ENCODE data around the gene LRRC7.
"Not testable (repeated sequence)": the region's sequence is repeated elsewhere in the genome, so short reads cannot be mapped to it uniquely, and the experiment has no call there.

LRRC7 gene

GRCh38 chr1:70034403-70034802 lies 466.7 kb downstream of the LRRC7 start:
- Histone ChIP-seq H3K9me3 (ENCODE audit: control insufficient read depth, insufficient read depth, low read length) (no peaks in the 10 kb centered on the region), H3K9ac (ENCODE audit: low read depth, low read length) (no peak overlapping the region), H3K4me1 (ENCODE audit: insufficient read depth, low read length) (no peaks in the 10 kb centered on the region), H3K36me3 (ENCODE audit: insufficient read depth, low read length) (no peaks in the 10 kb centered on the region)

- no peak overlapping the region for H3K9ac ChIP-seq (ENCODE audit: low read depth, low read length)
- H3K36me3 ChIP-seq (ENCODE audit: insufficient read depth, low read length): no peaks in the 10 kb centered on the region
- H3K4me1 ChIP-seq (ENCODE audit: insufficient read depth, low read length): no peaks in the 10 kb centered on the region
- no peaks in the 10 kb centered on the region for H3K9me3 ChIP-seq (ENCODE audit: control insufficient read depth, insufficient read depth, low read length)
These were observed 470.3 kb downstream of the LRRC7 start for GRCh38 chr1:70038025-70038424.

DNA sequence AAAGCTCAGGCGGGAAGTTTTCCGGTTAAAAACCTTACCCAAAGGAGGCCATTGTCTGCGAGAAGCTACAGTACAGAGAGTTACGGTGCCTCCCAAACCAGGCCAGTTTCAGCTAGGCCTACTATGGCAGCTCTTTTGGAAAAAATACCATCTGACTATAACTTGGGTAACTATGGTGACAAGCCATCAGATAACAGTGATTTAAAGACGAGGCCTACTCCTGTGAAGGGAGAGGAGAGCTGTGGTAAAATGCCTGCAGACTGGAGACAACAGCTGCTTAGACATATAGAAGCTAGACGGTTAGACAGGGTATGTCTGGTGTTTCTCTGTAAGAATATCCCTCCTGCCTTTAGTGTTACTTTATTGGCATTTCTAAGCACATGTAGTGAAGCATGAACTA lies 471.8 kb downstream of the LRRC7 start:
- Histone ChIP-seq H3K9me3 (ENCODE audit: control insufficient read depth, insufficient read depth, low read length) (no peaks in the 10 kb centered on the region), H3K36me3 (ENCODE audit: insufficient read depth, low read length) (no peaks in the 10 kb centered on the region), H3K9ac (ENCODE audit: low read depth, low read length) (no peak overlapping the region), H3K4me1 (ENCODE audit: insufficient read depth, low read length) (no peaks in the 10 kb centered on the region; the same call in 1 of the 2 replicates)

DNA sequence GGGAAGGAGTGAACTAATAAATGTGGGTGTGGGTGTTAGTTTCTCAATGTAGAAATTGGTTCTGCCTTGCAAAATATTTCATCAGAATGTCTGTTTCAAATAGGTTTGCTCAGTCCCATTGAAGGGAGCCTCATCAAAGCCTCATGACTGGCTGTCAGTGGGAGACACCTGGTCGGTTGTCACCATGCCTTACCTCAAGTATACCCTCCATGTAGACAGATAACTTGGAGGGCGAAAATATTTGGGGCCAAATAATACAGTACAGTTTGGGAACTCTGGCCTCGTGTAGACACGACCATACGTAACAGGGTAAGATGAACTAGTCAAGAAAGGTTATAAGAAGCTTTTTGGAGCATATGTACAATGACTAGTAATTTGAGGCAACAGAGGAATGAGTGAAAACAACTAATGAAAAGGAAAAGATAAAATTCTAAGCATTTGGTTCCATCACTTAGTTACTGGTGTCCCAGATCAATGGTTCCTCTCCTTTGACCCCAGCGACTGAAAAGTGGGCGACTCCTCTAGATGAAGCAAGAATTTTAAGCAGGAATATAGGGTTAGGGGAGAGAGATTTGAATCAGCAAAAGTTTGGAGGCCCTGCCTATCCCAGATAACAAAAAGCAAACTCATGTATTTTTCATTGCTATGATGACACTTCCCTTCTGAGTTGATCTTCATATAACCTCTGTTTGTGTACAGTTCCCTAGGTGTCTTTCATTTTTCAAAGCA lies 473.8 kb downstream of the LRRC7 start:
- Histone ChIP-seq H3K36me3 (ENCODE audit: insufficient read depth, low read length) (no peaks in the 10 kb centered on the region), H3K9me3 (ENCODE audit: control insufficient read depth, insufficient read depth, low read length) (no peaks in the 10 kb centered on the region), H3K9ac (ENCODE audit: low read depth, low read length) (no peak overlapping the region), H3K4me1 (ENCODE audit: insufficient read depth, low read length) (no peaks in the 10 kb centered on the region; the same call in 1 of the 2 replicates)

DNA sequence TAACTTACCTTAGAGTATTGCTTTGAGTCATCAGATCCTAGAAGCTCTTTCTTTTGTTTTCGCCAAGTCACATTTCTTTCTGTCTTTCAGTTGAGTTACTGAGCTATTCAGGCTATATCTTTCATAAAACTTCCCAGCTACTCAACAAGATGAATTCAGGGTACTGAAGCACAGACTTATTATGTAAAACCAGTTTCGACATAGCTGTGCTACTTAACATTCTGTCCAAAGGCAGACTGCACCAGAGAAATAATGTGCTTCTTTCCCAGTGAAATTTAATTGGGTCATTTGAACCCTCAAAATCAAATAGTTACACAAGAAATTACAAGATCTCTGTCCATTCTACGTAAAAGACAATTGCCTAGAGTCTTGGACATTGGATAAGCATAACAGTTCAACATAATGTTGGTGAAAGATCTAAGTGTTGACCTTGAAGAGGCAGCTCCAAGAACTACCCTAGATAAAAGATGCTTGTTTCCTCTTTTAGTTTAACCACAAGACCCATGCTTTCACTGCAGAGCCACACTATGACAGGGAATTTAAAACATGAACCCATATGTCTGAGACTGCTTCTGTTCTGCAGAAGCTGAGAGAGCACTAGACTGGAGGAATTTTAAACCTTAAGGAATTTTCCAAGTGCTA lies 474.5 kb downstream of the LRRC7 start:
- Histone ChIP-seq H3K36me3 (ENCODE audit: insufficient read depth, low read length) (no peaks in the 10 kb centered on the region), H3K9me3 (ENCODE audit: control insufficient read depth, insufficient read depth, low read length) (no peaks in the 10 kb centered on the region), H3K4me1 (ENCODE audit: insufficient read depth, low read length) (no peaks in the 10 kb centered on the region; the same call in 1 of the 2 replicates), H3K9ac (ENCODE audit: low read depth, low read length) (no peak overlapping the region)

DNA sequence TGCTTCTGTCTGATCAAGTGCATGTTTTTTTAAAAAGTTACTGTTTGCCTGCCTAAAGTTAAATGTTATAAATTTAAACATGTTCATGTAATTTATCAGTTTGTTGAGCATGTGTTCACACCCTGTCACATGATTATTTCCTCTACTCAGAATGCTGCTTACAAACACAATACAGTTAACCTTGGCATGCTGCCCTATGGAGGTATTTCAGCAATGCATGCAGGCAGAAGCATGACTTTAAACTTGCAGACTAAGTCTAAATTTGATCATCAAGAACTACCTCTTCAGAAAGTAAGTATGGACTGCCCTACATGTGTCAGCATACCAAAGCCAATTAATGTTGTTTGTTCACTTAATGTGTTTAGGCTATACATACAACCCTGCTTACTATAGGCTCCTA lies 476.1 kb downstream of the LRRC7 start:
- no peak overlapping the region for H3K9ac ChIP-seq (ENCODE audit: low read depth, low read length)
- no peaks in the 10 kb centered on the region; the same call in 1 of the 2 replicates for H3K4me1 ChIP-seq (ENCODE audit: insufficient read depth, low read length)
- no peaks in the 10 kb centered on the region for H3K9me3 ChIP-seq (ENCODE audit: control insufficient read depth, insufficient read depth, low read length)
- H3K36me3 ChIP-seq (ENCODE audit: insufficient read depth, low read length): no peaks in the 10 kb centered on the region

DNA sequence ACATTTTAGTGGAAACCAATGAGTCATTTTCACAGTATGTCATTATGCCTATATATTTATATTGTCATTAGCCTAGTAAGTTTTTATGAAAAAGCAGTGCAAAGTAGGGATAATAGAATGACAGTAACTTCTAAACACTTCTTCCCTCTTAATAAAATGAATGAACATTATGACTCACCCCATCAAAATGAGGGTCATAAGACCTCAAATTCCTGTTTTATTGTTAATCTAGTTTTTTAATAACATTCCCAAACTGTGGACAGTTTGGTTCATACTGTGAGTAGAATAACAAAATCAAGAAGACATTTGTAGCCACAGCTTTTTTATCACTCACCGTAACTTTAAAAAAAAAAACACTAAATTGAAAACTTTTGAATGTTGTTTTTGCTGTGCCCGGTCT lies 477.1 kb downstream of the LRRC7 start:
- Histone ChIP-seq H3K9ac (ENCODE audit: low read depth, low read length) (no peak overlapping the region), H3K36me3 (ENCODE audit: insufficient read depth, low read length) (no peaks in the 10 kb centered on the region), H3K9me3 (ENCODE audit: control insufficient read depth, insufficient read depth, low read length) (no peaks in the 10 kb centered on the region), H3K4me1 (ENCODE audit: insufficient read depth, low read length) (no peaks in the 10 kb centered on the region; the same call in 1 of the 2 replicates)

- not testable (repeated sequence) for H3K9ac ChIP-seq (ENCODE audit: low read depth, low read length); H3K4me1 ChIP-seq (ENCODE audit: insufficient read depth, low read length); H3K36me3 ChIP-seq (ENCODE audit: insufficient read depth, low read length); H3K9me3 ChIP-seq (ENCODE audit: control insufficient read depth, insufficient read depth, low read length)
These were observed 477.9 kb downstream of the LRRC7 start for GRCh38 chr1:70045581-70045980.

GRCh38 chr1:70048336-70049094 lies 480.8 kb downstream of the LRRC7 start:
- no peaks in the 10 kb centered on the region for H3K9me3 ChIP-seq (ENCODE audit: control insufficient read depth, insufficient read depth, low read length)
- H3K4me1 ChIP-seq (ENCODE audit: insufficient read depth, low read length): no peaks in the 10 kb centered on the region; the same call in 1 of the 2 replicates
- no peaks in the 10 kb centered on the region for H3K36me3 ChIP-seq (ENCODE audit: insufficient read depth, low read length)
- H3K9ac ChIP-seq (ENCODE audit: low read depth, low read length): no peak overlapping the region

- Histone ChIP-seq H3K9ac (ENCODE audit: low read depth, low read length) (no peak overlapping the region), H3K36me3 (ENCODE audit: insufficient read depth, low read length) (no peaks in the 10 kb centered on the region), H3K4me1 (ENCODE audit: insufficient read depth, low read length) (no peaks in the 10 kb centered on the region), H3K9me3 (ENCODE audit: control insufficient read depth, insufficient read depth, low read length) (no peaks in the 10 kb centered on the region)
These were observed 484.2 kb downstream of the LRRC7 start for GRCh38 chr1:70051926-70052325.

GRCh38 chr1:70057500-70057899 lies 489.8 kb downstream of the LRRC7 start:
- Histone ChIP-seq H3K4me1 (ENCODE audit: insufficient read depth, low read length) (no peaks in the 10 kb centered on the region), H3K9me3 (ENCODE audit: control insufficient read depth, insufficient read depth, low read length) (no peaks in the 10 kb centered on the region), H3K36me3 (ENCODE audit: insufficient read depth, low read length) (no peaks in the 10 kb centered on the region), H3K9ac (ENCODE audit: low read depth, low read length) (no peak overlapping the region)

DNA sequence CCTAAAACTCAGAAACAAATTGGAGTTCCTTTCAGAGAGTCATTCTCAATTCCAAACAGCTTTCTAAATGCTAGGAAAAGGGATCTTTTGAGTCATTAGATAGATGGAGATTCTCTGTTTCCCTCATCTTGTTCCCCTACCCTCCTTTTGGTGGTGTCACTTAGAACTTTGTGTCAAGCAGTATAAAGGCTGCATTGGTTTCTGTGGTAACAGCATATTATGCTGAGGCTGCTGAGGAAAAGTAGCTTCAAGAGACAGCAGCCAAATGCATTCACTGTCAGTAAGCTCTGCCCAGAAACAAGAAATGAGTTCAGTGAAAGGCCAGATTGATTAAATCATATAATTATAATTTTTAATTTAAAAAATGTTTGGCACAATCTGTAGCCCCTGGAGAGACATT lies 493.5 kb downstream of the LRRC7 start:
- no peak overlapping the region for H3K9ac ChIP-seq (ENCODE audit: low read depth, low read length)
- no peaks in the 10 kb centered on the region for H3K9me3 ChIP-seq (ENCODE audit: control insufficient read depth, insufficient read depth, low read length)
- H3K4me1 ChIP-seq (ENCODE audit: insufficient read depth, low read length): no peaks in the 10 kb centered on the region
- H3K36me3 ChIP-seq (ENCODE audit: insufficient read depth, low read length): no peaks in the 10 kb centered on the region

DNA sequence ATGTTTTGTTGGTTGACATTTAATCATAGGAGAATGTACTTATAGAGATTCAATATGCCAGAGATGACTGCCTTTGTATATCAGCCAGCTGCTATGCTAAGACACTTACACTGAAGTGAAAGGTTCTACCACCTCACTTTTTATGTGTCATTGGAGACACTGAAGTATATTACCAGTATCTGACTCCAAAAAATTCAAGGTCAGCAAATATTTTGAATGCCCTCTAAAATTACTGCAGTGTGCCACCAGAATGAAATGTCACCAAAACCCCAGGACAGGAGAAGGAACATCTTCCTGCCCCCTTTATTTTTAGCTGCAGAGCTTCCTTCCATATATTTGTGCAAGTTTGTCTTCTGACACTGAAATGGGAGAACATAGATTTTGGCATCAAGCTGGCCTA lies 496.1 kb downstream of the LRRC7 start:
- Histone ChIP-seq H3K4me1 (ENCODE audit: insufficient read depth, low read length) (no peaks in the 10 kb centered on the region), H3K9me3 (ENCODE audit: control insufficient read depth, insufficient read depth, low read length) (no peaks in the 10 kb centered on the region), H3K9ac (ENCODE audit: low read depth, low read length) (no peak overlapping the region), H3K36me3 (ENCODE audit: insufficient read depth, low read length) (no peaks in the 10 kb centered on the region)

GRCh38 chr1:70066711-70067110 lies 499.0 kb downstream of the LRRC7 start:
- Histone ChIP-seq H3K9me3 (ENCODE audit: control insufficient read depth, insufficient read depth, low read length) (no peaks in the 10 kb centered on the region), H3K9ac (ENCODE audit: low read depth, low read length) (no peak overlapping the region), H3K4me1 (ENCODE audit: insufficient read depth, low read length) (no peaks in the 10 kb centered on the region), H3K36me3 (ENCODE audit: insufficient read depth, low read length) (no peaks in the 10 kb centered on the region)

DNA sequence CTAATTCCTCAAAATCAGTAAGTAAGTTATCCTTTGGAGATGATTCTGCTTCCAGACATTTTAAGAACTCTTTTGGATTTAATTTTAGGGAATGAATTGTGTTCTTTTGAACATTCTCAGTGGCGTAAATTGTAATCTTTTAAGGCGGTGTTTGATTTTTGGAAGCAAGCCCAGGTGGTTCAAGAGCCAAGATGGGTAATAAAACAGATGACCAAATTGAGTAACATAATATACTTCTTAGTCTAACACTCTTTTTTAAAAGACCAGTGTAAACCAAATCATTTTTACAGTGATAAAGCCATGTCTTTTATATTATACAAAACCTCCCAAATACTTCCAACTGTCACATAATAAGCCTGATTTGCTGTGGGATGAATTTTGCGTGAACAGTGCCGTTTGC lies 503.9 kb downstream of the LRRC7 start:
- H3K4me1 ChIP-seq (ENCODE audit: insufficient read depth, low read length): no peaks in the 10 kb centered on the region
- H3K9ac ChIP-seq (ENCODE audit: low read depth, low read length): no peak overlapping the region; the same call in 1 of the 2 replicates
- no peaks in the 10 kb centered on the region for H3K36me3 ChIP-seq (ENCODE audit: insufficient read depth, low read length)
- H3K9me3 ChIP-seq (ENCODE audit: control insufficient read depth, insufficient read depth, low read length): no peaks in the 10 kb centered on the region
